HG02884 (cell line): ENCODE measurements around the gene FAM168A.

Experiments used
- ATAC-seq: cut with Tn5 transposase; IDR thresholded peaks from one replicate; pipeline ENCODE4 v1.9.1; 2021; ENCODE audit warnings: mild to moderate bottlenecking, moderate library complexity; ENCODE audit not compliant: unreplicated experiment

The FAM168A gene

GRCh38 chr11:73379189-73379880 is 218.6 kb downstream of the FAM168A start:
- no peak for ATAC-seq

GRCh38 chr11:73376803-73377629 is 220.9 kb downstream of the FAM168A start:
- ATAC-seq = no peak

DNA sequence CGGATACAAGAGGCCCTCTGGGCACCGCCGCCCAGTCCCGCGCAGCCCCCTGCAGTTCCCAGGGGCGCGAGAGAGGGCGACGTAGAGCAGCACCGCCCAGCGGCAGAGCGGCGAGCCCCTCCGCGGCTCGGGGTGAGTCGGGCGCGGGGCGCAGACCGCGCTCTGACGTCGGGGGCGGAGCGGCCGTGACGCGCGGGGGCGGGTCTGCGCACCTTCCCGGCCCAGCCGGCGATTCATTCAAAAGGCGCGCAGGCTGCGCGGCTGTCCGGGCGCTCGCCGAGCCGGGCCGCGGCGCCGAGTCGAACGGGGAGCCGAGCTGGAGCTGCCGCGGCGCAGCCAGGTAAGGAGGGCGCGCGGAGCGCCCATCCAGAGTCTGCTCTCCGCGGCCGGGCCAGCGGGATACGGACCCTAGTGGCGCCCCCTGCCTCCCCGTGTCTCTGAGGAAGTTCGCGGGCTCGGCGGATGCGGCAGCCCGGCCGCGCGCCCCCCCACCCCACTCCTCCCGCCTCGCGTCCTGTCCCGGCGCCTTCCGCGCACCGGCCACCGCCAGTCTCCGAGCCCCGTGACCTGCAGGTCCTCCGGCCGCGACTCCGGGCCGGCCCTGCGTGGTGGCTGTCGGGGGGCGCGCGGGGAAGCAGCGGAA is 221.6 kb downstream of the FAM168A start, which contains the start of gene RELT:
Gene RELT (plus strand): TSS at position 240 of the 643 bp plus-strand sequence. CDS start 12,738 bp downstream, outside the sequence.
- peak; percentile 71 for ATAC-seq

GRCh38 chr11:73375830-73376159 is 222.1 kb downstream of the FAM168A start:
- no peak for ATAC-seq

GRCh38 chr11:73374151-73374550 is 223.8 kb downstream of the FAM168A start:
- ATAC-seq = no peak

GRCh38 chr11:73372375-73372993 is 225.4 kb downstream of the FAM168A start:
- no peak for ATAC-seq

DNA sequence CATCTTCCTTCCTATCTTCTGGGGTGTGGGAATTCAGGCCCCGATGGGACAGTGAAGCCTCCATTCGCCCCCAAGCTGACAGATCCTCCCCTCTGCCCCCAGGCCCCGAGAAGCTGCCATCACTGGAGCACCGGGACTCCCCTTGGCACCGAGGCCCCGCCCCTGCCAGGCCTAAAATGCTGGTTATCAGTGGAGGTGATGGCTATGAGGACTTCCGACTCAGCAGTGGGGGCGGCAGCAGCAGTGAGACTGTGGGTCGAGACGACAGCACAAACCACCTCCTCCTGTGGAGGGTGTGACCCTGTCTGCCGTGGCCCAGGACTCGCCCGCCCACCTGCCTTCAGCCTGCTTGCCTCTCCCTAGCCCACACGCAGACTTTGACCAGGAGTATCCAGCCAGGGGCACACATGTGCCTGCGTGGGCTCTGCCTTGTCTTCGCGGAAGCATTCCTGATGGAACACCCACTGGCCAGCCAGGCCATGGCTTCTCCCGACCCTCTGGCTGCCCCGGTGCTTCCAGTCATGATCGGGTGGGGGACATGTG is 230.4 kb downstream of the FAM168A start:
- ATAC-seq = no peak

- no peak for ATAC-seq
Observed at GRCh38 chr11:73366953-73367352, 231.0 kb downstream of the FAM168A start.

DNA sequence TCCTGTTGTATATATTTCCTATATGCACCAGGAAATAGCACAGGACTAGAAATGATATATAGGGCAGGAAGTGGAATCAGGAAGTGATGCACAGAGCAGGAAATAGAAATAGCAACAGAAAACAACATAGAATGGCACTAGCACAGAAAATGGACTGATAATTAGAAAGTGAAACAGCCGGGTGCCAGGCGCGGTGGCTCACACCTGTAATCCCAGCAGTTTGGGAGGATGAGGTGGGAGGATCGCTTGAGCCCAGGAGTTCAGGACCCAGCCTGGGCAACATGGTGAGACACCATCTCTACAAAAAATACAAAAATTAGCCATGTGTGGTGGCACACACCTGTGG is 231.7 kb downstream of the FAM168A start:
- ATAC-seq = no peak

GRCh38 chr11:73365352-73366264 is 232.3 kb downstream of the FAM168A start:
- no peak for ATAC-seq

- ATAC-seq = no peak
Observed at GRCh38 chr11:73363147-73363546, 234.8 kb downstream of the FAM168A start.

DNA sequence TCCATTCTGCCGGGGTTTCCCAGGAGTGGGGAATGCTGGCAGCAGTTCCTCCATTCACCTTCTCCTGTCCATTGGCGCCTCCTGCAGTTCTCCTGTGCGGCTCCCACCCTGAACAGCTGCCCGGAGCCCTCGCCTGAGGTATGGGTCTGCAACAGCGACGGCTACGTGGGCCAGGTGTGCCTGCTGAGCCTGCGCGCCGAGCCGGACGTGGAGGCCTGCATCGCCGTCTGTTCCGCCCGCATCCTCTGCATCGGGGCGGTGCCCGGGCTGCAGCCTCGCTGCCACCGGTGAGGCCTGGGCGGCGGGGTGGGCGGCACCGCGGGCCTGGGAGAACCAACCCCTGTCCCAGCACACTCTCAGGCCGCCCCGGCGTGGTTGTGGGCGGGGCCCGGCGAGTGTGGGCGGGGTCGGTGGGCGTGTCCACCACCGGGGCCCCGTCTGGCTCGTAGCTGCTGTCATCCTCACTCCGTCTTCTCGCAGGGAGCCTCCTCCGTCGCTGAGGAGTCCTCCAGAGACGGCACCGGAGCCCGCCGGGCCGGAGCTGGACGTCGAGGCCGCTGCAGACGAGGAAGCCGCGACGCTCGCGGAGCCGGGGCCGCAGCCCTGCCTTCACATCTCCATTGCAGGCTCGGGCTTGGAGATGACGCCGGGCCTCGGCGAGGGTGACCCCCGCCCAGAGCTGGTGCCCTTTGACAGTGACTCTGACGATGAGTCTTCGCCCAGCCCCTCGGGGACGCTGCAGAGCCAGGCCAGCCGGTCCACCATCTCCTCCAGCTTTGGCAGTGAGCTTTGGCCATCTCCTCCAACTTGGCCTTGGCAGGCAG is 235.7 kb downstream of the FAM168A start:
- no peak for ATAC-seq

GRCh38 chr11:73360743-73361369 is 237.1 kb downstream of the FAM168A start:
- no peak for ATAC-seq

- no peak for ATAC-seq
Observed at GRCh38 chr11:73359930-73360742, 237.8 kb downstream of the FAM168A start.

DNA sequence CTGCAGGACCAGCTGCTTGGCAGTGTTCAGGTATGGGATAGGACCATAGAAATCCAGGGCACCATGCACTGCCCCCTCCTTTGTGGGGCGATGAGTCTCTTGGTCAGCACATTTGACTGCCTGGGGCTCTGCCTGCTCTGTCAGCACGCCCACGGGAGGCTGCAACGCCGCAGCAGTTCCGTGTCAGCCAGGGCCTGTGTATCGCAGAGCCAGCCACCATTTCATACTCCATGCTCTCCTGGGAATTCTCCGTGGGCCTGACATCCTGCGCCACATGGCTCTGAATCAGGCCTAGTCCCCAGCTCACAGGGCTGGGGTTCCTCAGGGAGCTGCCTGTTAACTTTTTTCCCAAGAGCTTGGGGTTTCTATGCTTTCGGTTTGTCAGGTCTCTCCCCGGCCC is 238.6 kb downstream of the FAM168A start:
- ATAC-seq = no peak

DNA sequence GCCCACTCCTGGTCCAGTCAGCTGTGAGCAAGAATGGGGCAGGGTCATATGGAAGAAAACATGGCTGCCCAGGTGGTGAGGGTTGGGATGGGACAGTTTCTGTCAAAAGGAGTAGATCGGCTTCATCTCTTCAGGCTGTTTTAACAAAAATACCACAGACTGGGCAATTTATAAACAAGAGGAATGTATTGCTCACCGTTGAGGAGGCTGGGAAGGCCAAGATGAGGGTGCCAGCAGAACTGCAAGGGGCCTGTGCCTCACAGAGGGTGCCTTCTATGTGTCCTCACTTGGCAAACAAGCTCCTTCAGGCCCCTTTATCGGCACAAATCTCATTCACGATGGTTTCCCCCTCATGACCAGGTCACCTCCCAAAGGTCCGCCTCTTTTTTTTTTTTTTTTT is 239.8 kb downstream of the FAM168A start:
- no peak for ATAC-seq

DNA sequence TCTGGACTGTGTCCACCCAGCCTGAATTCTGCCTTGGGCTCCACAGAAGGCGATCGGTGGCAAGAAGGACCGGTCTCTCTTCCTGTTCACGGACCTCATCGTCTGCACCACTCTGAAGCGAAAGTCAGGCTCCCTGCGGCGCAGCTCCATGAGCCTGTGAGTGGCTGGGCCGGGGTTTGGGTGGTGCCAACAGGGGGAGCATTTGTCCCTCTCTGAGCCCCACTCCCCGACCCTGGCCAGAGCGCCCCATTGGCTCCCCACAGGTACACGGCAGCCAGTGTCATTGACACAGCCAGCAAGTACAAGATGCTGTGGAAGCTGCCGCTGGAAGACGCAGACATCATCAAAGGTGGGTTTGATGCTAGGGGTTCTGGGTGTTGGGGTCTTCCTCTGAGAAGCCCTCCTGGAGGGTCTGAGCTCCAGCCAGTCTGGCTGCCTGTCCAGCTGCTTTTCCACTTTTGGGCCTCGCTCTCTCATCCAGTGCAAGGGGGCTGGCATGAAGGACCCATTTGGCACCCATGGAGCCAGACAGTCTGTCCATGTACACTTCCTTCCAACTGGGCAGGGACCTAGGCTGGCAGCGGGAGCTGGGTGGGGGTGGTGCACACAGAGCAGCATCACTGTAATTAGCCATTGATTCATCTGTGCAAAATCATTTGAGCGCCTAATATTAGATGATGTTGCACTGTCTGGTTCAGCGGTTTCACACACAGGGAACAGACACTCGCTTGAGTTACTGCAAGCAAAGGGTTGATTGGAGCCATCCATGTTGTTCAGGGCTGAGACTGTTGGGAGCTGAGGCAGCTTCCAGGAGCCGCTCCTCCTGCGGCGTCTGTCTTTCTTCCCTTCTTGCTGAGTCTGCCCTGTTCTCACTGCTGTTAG is 240.7 kb downstream of the FAM168A start:
- ATAC-seq = no peak
